Myocyte (in vitro differentiated cells): ENCODE data around the gene SGPL1. TPM values are rescaled to one million over a fixed set of nuclear protein-coding genes. Genes with fewer than 3 reads are reported as not detected.
"Not testable (repeated sequence)": the region's sequence is repeated elsewhere in the genome, so short reads cannot be mapped to it uniquely, and the experiment has no call there.

Experiments used
- DNase-seq: peaks from one replicate; pipeline ENCODE4 v3.0.0-alpha.2; 2012; ENCODE audit warnings: low read depth
- total RNA-seq: library from RNA; depleted of rRNA; stranded (reverse); fragments of >200 nt; gene quantifications from 2 replicates; pipeline ENCODE4 v1.2.3, GENCODE V29; 2014

SGPL1 gene
- total RNA-seq, 1 donor from 2014 or later = 19.8 TPM

- no peak for DNase-seq
Observed at GRCh38 chr10:70840836-70841235, 25.1 kb downstream of the SGPL1 start.

GRCh38 chr10:70843333-70843732 lies 27.6 kb downstream of the SGPL1 start:
- no peak for DNase-seq

DNA sequence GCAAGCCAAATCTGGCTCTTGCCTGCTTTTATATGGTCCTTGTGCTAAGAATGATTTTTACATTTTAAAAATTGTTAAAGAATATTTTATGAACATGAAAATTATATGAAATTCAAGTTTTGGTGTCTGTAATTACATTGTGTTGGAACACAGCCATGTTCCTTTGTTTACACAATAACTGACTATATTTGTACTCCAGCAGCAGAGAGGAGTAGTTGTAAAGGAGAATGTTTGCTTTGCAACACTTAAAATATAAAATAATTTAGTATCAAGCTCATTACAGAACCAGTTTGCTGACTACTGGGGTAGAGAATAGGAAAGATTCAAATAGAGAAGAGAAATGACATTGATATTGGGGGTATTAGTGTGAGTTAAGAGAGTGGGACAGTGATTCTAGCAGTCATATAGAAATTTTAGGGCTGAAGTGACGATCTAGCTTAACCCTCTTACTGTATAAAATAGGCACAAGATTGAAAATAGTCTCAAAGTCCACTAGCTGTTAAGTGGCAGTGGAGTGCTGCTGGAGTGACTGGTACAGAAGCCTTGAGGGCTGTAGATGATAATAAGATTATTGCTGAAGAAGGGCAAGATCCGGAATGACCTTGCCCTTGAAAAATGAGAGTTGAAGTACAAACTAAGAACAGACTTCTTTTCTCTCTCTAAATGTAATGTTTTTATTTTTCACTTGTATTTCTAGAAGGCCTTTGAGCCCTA lies 28.2 kb downstream of the SGPL1 start:
- DNase-seq = no peak

DNA sequence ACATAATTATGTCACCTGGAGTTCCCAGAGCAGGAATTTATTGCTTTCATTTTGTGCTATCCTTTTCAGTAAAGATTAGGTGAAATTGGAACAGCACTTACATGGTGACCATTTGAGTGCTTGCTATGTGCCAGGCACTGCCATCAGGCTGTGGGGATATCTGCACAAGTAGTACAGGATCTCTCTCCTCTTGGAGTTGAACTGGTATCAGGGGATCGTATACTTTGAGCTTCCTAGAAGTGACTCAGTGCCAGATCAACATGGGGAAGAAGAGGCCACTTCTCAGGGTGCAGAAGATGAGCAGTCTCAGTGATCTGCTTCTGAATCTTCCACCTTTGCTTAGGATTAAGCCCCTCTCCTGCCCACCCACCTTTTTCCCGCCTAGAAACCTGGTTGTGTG lies 29.5 kb downstream of the SGPL1 start:
- DNase-seq = no peak

GRCh38 chr10:70845816-70846215 lies 30.1 kb downstream of the SGPL1 start:
- no peak for DNase-seq

- no peak for DNase-seq
Observed at GRCh38 chr10:70846795-70847194, 31.0 kb downstream of the SGPL1 start.

GRCh38 chr10:70847659-70848360 lies 32.1 kb downstream of the SGPL1 start:
- peak; percentile 70 for DNase-seq

- no peak for DNase-seq
Observed at GRCh38 chr10:70849582-70850016, 33.9 kb downstream of the SGPL1 start.

DNA sequence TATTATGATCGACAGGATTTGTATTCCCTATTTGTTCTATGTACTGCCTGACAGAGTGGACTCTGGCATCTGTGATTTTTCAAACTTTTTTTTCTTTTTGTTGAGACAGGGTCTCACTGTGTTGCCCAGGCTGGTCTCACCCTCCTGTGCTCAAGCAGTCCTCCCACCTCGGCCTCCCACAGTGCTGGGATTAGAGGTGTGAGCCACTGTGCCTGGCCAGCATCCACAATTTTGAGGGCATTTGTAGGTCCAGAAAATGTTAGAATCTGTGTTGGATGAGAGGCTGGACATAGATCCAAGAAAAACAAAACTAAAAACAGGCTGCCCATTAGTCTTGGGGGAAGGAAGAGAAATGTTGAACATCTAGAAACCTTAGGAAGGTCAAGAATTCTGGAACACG lies 34.3 kb downstream of the SGPL1 start:
- DNase-seq = no peak

- DNase-seq = no peak
Observed at GRCh38 chr10:70851597-70852475, 36.1 kb downstream of the SGPL1 start.

- DNase-seq = no peak
Observed at GRCh38 chr10:70853038-70853437, 37.3 kb downstream of the SGPL1 start.

GRCh38 chr10:70853457-70853856 lies 37.7 kb downstream of the SGPL1 start:
- no peak for DNase-seq

DNA sequence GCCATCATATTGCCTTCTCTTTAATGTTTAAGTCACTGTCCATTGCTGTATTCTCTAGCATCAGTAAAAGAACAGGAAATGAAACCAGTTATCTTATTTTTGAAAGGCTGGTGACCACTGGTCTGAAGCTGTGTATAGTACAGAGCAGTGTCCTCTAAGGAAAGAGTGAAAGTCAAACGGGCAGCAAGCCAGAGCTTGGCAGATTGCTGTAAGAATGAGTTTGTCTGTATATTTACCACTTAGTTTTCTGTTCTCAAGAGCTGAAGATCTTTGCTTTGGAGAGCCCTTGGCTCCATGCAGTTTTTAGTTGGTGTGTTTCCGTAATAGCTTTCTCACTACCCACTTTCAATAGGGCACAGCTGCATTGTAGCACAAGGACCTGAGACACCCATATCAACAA lies 40.7 kb downstream of the SGPL1 start:
- no peak for DNase-seq

DNA sequence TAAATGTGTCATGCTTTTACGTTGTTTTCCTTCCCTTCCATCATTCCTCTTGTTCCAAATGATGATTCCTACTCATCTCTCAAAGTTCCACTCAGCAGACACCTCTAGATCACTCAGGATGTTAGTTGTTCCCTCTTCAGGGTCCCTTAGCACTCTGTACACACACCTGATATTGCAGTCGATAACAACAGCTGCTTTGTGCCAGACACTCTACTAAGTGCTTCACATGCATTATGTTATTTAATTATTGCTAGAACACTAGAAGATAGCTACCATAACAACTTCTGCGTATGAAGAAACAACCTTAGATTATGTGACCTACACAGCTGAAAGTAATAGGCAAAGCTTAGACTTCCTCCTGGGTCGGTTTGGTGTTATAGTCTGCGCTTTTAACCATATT lies 43.0 kb downstream of the SGPL1 start:
- DNase-seq = no peak

DNA sequence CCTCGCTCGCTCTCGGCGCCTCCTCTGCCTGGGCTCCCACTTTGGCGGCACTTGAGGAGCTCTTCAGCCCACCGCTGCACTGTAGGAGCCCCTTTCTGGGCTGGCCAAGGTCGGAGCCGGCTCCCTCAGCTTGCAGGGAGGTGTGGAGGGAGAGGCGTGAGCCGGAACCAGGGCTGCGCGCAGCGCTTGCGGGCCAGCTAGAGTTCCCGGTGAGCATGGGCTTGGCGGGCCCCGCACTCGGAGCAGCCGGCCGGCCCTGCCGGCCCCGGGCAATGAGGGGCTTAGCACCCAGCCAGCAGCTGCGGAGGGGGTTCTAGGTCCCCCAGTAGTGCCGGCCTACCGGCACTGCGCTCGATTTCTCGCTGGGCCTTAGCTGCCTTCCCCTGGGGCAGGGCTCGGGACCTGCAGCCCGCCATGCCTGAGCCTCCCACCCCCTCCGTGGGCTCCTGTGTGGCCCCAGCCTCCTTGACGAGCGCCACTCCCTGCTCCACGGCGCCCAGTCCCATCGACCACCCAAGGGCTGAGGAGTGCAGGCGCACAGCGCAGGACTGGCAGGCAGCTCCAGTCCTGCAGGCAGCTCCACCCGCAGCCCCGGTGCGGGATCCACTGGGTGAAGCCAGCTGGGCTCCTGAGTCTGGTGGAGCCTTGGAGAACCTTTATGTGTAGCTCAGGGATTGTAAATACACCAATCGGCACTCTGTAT lies 45.9 kb downstream of the SGPL1 start:
- not testable (repeated sequence) for DNase-seq

DNA sequence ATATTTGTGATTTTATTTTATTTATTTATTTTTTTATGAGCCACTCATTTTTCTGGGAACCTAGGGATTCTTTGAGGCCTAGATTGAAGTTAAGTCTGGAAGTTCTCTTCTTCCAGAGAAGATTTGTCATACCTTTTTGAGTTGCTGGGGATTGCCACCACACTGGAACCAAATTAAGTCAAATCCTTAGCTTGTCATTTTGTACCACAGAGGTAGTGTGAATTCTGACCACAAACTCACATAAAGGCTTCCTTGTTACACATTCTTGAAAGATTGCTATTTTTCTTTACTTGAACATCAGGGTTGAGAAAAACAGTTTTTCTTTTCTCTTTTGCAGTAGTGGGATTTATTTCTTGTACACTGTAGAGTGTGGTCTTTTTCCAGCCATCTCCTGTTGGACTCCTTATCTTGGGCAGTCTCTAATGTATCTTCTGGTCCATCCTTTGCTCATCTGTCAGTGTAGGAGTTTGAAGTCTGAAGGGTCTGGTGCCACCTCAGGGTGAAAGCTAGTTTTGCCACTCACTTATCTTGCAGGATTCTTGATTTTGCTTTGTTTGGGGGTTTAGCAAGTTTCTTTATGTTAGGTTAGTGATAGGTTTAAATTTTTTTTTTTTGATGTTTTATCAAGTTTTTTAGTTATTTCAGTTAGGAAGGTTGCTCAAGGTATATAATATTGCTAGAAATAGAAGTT lies 47.9 kb downstream of the SGPL1 start:
- DNase-seq = no peak

GRCh38 chr10:70864935-70865334 lies 49.2 kb downstream of the SGPL1 start:
- DNase-seq = no peak

- DNase-seq = peak; percentile 86
Observed at GRCh38 chr10:70866424-70866823, 50.7 kb downstream of the SGPL1 start.

- no peak for DNase-seq
Observed at GRCh38 chr10:70872291-70872690, 56.5 kb downstream of the SGPL1 start.

DNA sequence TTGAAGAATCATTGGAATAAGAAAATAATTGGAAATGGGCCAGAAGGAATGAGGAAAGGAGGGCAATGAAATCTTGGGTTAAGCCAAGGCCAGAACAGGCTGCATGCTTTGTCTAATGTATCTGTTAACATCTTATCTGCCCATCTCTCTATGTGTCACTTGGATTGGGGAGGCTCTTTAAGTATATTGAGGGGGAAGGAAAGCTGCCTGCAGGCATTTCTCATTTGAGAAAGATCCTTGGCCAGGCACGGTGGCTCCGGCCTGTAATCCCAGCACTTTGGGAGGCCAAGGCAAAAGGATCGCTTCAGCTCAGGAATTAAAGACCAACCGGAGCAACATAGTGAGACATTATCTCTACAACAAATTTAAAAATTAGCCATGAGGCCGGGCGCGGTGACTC lies 58.3 kb downstream of the SGPL1 start:
- DNase-seq = no peak

DNA sequence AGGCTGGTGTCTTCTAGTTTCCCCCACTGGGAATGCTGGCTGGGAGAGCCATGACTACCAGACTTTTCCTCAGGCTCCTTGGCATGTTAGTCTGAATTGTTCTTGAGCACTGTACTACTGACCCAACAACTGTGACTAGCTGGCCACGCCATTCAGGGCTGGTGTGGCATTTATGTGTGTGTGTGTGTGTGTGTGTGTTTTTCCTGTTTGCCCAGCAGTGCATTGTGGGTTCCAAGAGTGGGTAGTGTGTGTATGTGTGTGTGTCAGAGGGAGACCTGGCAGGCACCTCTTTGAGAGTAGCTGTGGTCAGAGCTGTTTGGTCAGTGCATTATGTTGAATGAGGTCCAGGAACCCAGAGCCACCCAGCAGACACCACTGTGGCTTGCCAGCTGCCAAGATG lies 63.5 kb downstream of the SGPL1 start:
- DNase-seq = peak; percentile 79
